GM23338 (cell line): Measurements from ENCODE around the gene EVX1. TPM values are rescaled to one million over a fixed set of nuclear protein-coding genes. Genes with fewer than 3 reads are reported as not detected.

Experiments
- CREB1 ChIP-seq: fragments of 250-450 bp; sonication (Bioruptor Pico); IDR thresholded peaks from 2 replicates; pipeline ENCODE4 v1.5.0; 2020; ENCODE audit warnings: low read depth, mild to moderate bottlenecking, moderate library complexity
- EZH2 ChIP-seq: fragments of 200-600 bp; sonication (generic); IDR thresholded peaks from one replicate; pipeline ENCODE4 v1.8.0; 2017; ENCODE audit warnings: antibody characterized with exemption, mild to moderate bottlenecking, low read depth; ENCODE audit not compliant: unreplicated experiment
- EZH2phosphoT487 ChIP-seq: fragments of 200-600 bp; sonication (generic); IDR thresholded peaks from one replicate; pipeline ENCODE4 v1.8.1; 2018; ENCODE audit warnings: antibody characterized with exemption; ENCODE audit not compliant: unreplicated experiment
- JUNB ChIP-seq: IDR thresholded peaks from one replicate; pipeline ENCODE4 v1.6.1; 2016; ENCODE audit warnings: antibody characterized with exemption; ENCODE audit not compliant: unreplicated experiment
- NANOG ChIP-seq: IDR thresholded peaks from 2 replicates; pipeline ENCODE4 v1.6.1; 2016; ENCODE audit warnings: antibody characterized with exemption, borderline replicate concordance
- POLR2AphosphoS5 ChIP-seq: IDR thresholded peaks from 2 replicates; pipeline ENCODE4 v1.6.1; 2016; ENCODE audit warnings: antibody characterized with exemption, low read depth
- STAT1 ChIP-seq: IDR thresholded peaks from one replicate; pipeline ENCODE4 v1.6.1; 2016; ENCODE audit warnings: antibody characterized with exemption; ENCODE audit not compliant: unreplicated experiment
- ZNF114 ChIP-seq: fragments of 250-450 bp; sonication (Bioruptor Pico); IDR thresholded peaks from 2 replicates; pipeline ENCODE4 v1.5.0; 2020; ENCODE audit warnings: mild to moderate bottlenecking, moderate library complexity
- ZNF331 ChIP-seq: fragments of 250-450 bp; sonication (Bioruptor Pico); IDR thresholded peaks from 2 replicates; pipeline ENCODE4 v1.5.0; 2020; ENCODE audit warnings: low read depth, mild to moderate bottlenecking, moderate library complexity
- ZNF462 ChIP-seq: fragments of 250-450 bp; sonication (Bioruptor Pico); IDR thresholded peaks from 2 replicates; pipeline ENCODE4 v1.5.0; 2020; ENCODE audit warnings: mild to moderate bottlenecking, moderate library complexity
- polyA plus RNA-seq: library from polyadenylated mRNA; unstranded; fragments of >200 nt; fragmentation: Nextera tagmentation; extraction: Ambion mirVana; gene quantifications from 2 replicates; pipeline ENCODE4 v1.2.1, GENCODE V29; 2016
- total RNA-seq: library from RNA; depleted of rRNA; stranded (reverse); fragments of >200 nt; shearing (Covaris generic); gene quantifications from 2 replicates; pipeline ENCODE4 v1.2.3, GENCODE V29; 2014
- TF ChIP-seq, protein P1 (sequence below): IDR thresholded peaks from 2 replicates; pipeline ENCODE4 v1.6.1; 2016; ENCODE audit warnings: antibody characterized with exemption
- TF ChIP-seq, protein P2 (sequence below): IDR thresholded peaks from one replicate; pipeline ENCODE4 v1.6.1; 2018; ENCODE audit warnings: antibody characterized with exemption; ENCODE audit not compliant: unreplicated experiment

Gene EVX1
- total and polyA plus RNA-seq, 2 experiments from 2014 or later: not detected

DNA sequence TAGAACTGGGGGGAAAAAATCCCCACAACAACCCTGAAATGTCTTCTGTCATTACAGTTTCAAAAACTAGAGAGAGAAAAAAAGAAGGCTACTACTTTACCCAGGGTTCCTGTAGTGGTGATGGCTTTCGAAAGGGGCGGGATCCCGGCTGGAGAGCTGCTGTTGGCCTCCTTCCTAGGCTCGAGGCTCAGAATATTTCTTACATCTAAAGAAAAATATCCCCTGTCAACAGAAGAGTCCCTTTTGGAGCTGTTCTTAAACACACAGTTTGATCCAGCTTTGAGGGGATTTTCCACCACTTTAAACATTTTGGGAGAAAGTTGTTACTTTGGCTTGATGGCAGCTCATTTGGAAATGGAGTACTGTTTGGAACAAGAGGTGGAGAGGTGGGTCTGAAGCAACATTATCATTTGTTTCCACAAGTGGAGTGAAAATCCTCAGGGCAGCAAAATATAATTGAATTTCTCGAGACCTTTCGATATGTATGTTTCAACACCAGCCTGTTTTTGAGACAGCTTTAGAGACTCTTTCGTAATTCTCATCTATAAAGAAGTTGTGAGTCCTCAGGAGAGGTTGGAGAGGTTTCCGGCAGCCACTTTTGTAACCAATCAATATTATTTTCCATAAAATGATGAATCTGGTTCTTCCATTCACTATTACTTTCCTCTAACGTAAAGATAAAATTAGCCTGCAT, 47.8 kb upstream of the EVX1 start (continued):
- TF ChIP-seq ZNF462 (CRISPR knock-in tag): no peak
- no peak for TF ChIP-seq EZH2
- TF ChIP-seq EZH2phosphoT487: no peak
- no peak for TF ChIP-seq ZNF331 (CRISPR knock-in tag)
- no peak for TF ChIP-seq POLR2AphosphoS5
- TF ChIP-seq CREB1 (CRISPR knock-in tag): no peak
- no peak for TF ChIP-seq JUNB
- TF ChIP-seq, protein P1, sequence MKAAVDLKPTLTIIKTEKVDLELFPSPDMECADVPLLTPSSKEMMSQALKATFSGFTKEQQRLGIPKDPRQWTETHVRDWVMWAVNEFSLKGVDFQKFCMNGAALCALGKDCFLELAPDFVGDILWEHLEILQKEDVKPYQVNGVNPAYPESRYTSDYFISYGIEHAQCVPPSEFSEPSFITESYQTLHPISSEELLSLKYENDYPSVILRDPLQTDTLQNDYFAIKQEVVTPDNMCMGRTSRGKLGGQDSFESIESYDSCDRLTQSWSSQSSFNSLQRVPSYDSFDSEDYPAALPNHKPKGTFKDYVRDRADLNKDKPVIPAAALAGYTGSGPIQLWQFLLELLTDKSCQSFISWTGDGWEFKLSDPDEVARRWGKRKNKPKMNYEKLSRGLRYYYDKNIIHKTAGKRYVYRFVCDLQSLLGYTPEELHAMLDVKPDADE: no peak
- TF ChIP-seq STAT1: no peak
- TF ChIP-seq ZNF114 (CRISPR knock-in tag): no peak
- TF ChIP-seq, protein P2, sequence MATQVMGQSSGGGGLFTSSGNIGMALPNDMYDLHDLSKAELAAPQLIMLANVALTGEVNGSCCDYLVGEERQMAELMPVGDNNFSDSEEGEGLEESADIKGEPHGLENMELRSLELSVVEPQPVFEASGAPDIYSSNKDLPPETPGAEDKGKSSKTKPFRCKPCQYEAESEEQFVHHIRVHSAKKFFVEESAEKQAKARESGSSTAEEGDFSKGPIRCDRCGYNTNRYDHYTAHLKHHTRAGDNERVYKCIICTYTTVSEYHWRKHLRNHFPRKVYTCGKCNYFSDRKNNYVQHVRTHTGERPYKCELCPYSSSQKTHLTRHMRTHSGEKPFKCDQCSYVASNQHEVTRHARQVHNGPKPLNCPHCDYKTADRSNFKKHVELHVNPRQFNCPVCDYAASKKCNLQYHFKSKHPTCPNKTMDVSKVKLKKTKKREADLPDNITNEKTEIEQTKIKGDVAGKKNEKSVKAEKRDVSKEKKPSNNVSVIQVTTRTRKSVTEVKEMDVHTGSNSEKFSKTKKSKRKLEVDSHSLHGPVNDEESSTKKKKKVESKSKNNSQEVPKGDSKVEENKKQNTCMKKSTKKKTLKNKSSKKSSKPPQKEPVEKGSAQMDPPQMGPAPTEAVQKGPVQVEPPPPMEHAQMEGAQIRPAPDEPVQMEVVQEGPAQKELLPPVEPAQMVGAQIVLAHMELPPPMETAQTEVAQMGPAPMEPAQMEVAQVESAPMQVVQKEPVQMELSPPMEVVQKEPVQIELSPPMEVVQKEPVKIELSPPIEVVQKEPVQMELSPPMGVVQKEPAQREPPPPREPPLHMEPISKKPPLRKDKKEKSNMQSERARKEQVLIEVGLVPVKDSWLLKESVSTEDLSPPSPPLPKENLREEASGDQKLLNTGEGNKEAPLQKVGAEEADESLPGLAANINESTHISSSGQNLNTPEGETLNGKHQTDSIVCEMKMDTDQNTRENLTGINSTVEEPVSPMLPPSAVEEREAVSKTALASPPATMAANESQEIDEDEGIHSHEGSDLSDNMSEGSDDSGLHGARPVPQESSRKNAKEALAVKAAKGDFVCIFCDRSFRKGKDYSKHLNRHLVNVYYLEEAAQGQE: no peak
- no peak for TF ChIP-seq NANOG
